ENCODE measurements around the gene KLK14.

KLK14 gene

GRCh38 chr19:51065221-51065960 lies 17.3 kb downstream of the KLK14 start:
- POLR2A ChIA-PET = no interaction called here
- no peak for TF ChIP-seq CTCF (IDR thresholded peaks at IDR 0.05; ENCODE audit: insufficient read depth, low read length, missing control alignments)
- CTCF ChIA-PET = no interaction called here
- no peak overlapping the region for H3K4me3 ChIP-seq (ENCODE audit: low read depth, low read length)
- no peak for DNase-seq (ENCODE audit: low read depth, low spot score)

- DNase-seq (ENCODE audit: low read depth, low spot score) = no peak
- no peak for TF ChIP-seq CTCF (IDR thresholded peaks at IDR 0.05; ENCODE audit: insufficient read depth, low read length, missing control alignments)
- H3K4me3 ChIP-seq (ENCODE audit: low read depth, low read length) = no peak within 1 kb of the TSS
- CTCF ChIA-PET = no interaction called here
- POLR2A ChIA-PET = no interaction called here
These were observed 18.0 kb downstream of the KLK14 start, which contains the start of gene KLK13 for GRCh38 chr19:51064534-51065220. TSS of gene KLK13 (minus strand) at chr19:51065092. CDS start at chr19:51065067, 25 bp downstream.

GRCh38 chr19:51063664-51064063 lies 19.0 kb downstream of the KLK14 start:
- POLR2A ChIA-PET = no interaction called here
- CTCF ChIA-PET = no interaction called here
- TF ChIP-seq CTCF (IDR thresholded peaks at IDR 0.05; ENCODE audit: insufficient read depth, low read length, missing control alignments) = no peak
- DNase-seq (ENCODE audit: low read depth, low spot score) = no peak
- no peak overlapping the region for H3K4me3 ChIP-seq (ENCODE audit: low read depth, low read length)

- no peak for TF ChIP-seq CTCF (IDR thresholded peaks at IDR 0.05; ENCODE audit: insufficient read depth, low read length, missing control alignments)
- ChIA-PET POLR2A (no interaction called here), CTCF (no interaction called here)
- no peak for DNase-seq (ENCODE audit: low read depth, low spot score)
- no peak overlapping the region for H3K4me3 ChIP-seq (ENCODE audit: low read depth, low read length)
These were observed 21.7 kb downstream of the KLK14 start for GRCh38 chr19:51060973-51061372.

- TF ChIP-seq CTCF (IDR thresholded peaks at IDR 0.05; ENCODE audit: insufficient read depth, low read length, missing control alignments) = no peak
- CTCF ChIA-PET = no interaction called here
- POLR2A ChIA-PET = no interaction called here
- H3K4me3 ChIP-seq (ENCODE audit: low read depth, low read length) = no peak overlapping the region
- no peak for DNase-seq (ENCODE audit: low read depth, low spot score)
These were observed 22.4 kb downstream of the KLK14 start for GRCh38 chr19:51060336-51060735.

- no peak for TF ChIP-seq CTCF (IDR thresholded peaks at IDR 0.05; ENCODE audit: insufficient read depth, low read length, missing control alignments)
- no peak overlapping the region for H3K4me3 ChIP-seq (ENCODE audit: low read depth, low read length)
- no peak for DNase-seq (ENCODE audit: low read depth, low spot score)
- ChIA-PET CTCF (no interaction called here), POLR2A (no interaction called here)
These were observed 23.0 kb downstream of the KLK14 start for GRCh38 chr19:51059715-51060114.

Data from AG04449 (cell line).